HG03354 (cell line): Measurements from ENCODE around the gene LRRD1.
A peak's percentile ranks its signal among the peaks of the same experiment; 100 is the strongest.
"Not testable (repeated sequence)": the region's sequence is repeated elsewhere in the genome, so short reads cannot be mapped to it uniquely, and the experiment has no call there.

Source experiments
- ATAC-seq: cut with Tn5 transposase; IDR thresholded peaks from one replicate; pipeline ENCODE4 v1.9.1; 2021; ENCODE audit warnings: mild to moderate bottlenecking; ENCODE audit not compliant: unreplicated experiment, poor library complexity, severe bottlenecking

LRRD1 gene

GRCh38 chr7:92178928-92179924 is at the start of gene LRRD1:
Gene LRRD1 (minus strand): TSS chr7:92179142. CDS start chr7:92165202, 13,940 bp downstream.
- peak; percentile 99 for ATAC-seq

GRCh38 chr7:92228742-92229141 is 49.8 kb upstream of the LRRD1 start:
- no peak for ATAC-seq

- ATAC-seq: no peak
These were observed 49.2 kb upstream of the LRRD1 start for GRCh38 chr7:92228100-92228499.

- no peak for ATAC-seq
These were observed 48.0 kb upstream of the LRRD1 start for GRCh38 chr7:92226981-92227380.

- ATAC-seq: no peak
These were observed 42.8 kb upstream of the LRRD1 start for GRCh38 chr7:92221766-92222165.

- ATAC-seq: no peak
These were observed 27.7 kb upstream of the LRRD1 start for GRCh38 chr7:92206672-92207071.

- no peak for ATAC-seq
These were observed 27.0 kb upstream of the LRRD1 start for GRCh38 chr7:92205987-92206386.

- no peak for ATAC-seq
These were observed 21.8 kb upstream of the LRRD1 start for GRCh38 chr7:92200791-92201190.

GRCh38 chr7:92192326-92192725 is 13.4 kb upstream of the LRRD1 start:
- no peak for ATAC-seq

- ATAC-seq: not testable (repeated sequence)
These were observed 10.3 kb upstream of the LRRD1 start for GRCh38 chr7:92189246-92189645.

- not testable (repeated sequence) for ATAC-seq
These were observed 5.4 kb upstream of the LRRD1 start for GRCh38 chr7:92184294-92184693.

- no peak for ATAC-seq
These were observed 1.6 kb downstream of the LRRD1 start for GRCh38 chr7:92177362-92177761.

- ATAC-seq: not testable (repeated sequence)
These were observed 9.4 kb downstream of the LRRD1 start for GRCh38 chr7:92169529-92169928.

GRCh38 chr7:92161271-92161670 is 17.7 kb downstream of the LRRD1 start:
- ATAC-seq: no peak

GRCh38 chr7:92158660-92159575 is 20.0 kb downstream of the LRRD1 start:
- ATAC-seq: peak; percentile 94

- no peak for ATAC-seq
These were observed 22.0 kb downstream of the LRRD1 start for GRCh38 chr7:92156990-92157389.

- ATAC-seq: no peak
These were observed 23.7 kb downstream of the LRRD1 start for GRCh38 chr7:92155108-92155739.

- no peak for ATAC-seq
These were observed 28.4 kb downstream of the LRRD1 start for GRCh38 chr7:92150450-92151017.

- no peak for ATAC-seq
These were observed 29.2 kb downstream of the LRRD1 start for GRCh38 chr7:92149736-92150239.
